Esophagus squamous epithelium (tissue), 5 donors: ENCODE measurements around the gene STAC3. TPM values are rescaled to one million over a fixed set of nuclear protein-coding genes. Genes with fewer than 3 reads are reported as not detected.
A peak's percentile ranks its signal among the peaks of the same experiment; 100 is the strongest.

ENCODE experiments used
- DNase-seq: peaks from one replicate; lab custom pipeline; 2025; lab: John Stamatoyannopoulos, UW
- H3K27ac ChIP-seq, 4 donors: fragments of 200-600 bp; sonication (generic); one replicate each; pipeline ENCODE4 v1.5.1; 2016 to 2019; ENCODE audit warnings: mild to moderate bottlenecking in 1 of 4
- H3K27me3 ChIP-seq, 4 donors: fragments of 200-600 bp; sonication (generic); 1 replicate in 3 of 4; 2 replicates in 1 of 4; pipeline versions ENCODE4 v1.5.1 to v1.6.0; 2017 to 2021; ENCODE audit warnings: antibody characterized with exemption in 1 of 4
- H3K36me3 ChIP-seq, 3 donors: fragments of 200-600 bp; sonication (generic); one replicate each; pipeline ENCODE4 v1.5.1; 2016 to 2019
- H3K4me1 ChIP-seq, 3 donors: fragments of 200-600 bp; sonication (generic); one replicate each; pipeline ENCODE4 v1.5.1; 2017 to 2019
- H3K4me3 ChIP-seq, 4 donors: fragments of 200-600 bp; sonication (generic); 1 replicate in 3 of 4; 2 replicates in 1 of 4; pipeline ENCODE4 v1.5.1; 2016 to 2019; ENCODE audit warnings: mild to moderate bottlenecking in 2 of 4, moderate library complexity in 1 of 4
- H3K9me3 ChIP-seq, 3 donors: fragments of 200-600 bp; sonication (generic); one replicate each; pipeline ENCODE4 v1.5.1; 2016 to 2019
- POLR2A ChIP-seq, 4 donors: fragments of 450-650 bp; IDR thresholded peaks; one replicate each; pipeline ENCODE4 v1.6.1; 2017; ENCODE audit warnings: antibody characterized with exemption in 4 of 4, mild to moderate bottlenecking in 4 of 4, moderate library complexity in 3 of 4
- WGBS, 2 donors: methylation state at CpG; one replicate each; pipeline ENCODE4 v1.1.5; 2018; 5-methylcytosine and 5-hydroxymethylcytosine counted together
- intact Hi-C: fragments of 100-400 bp; cut with DNase I; formaldehyde crosslinking; loops from one replicate; pipeline ENCODE4 v1.15.0; 2022
- total RNA-seq, 4 donors: library from RNA; depleted of rRNA; stranded (reverse); fragments of >200 nt; gene quantifications; one replicate each; pipeline ENCODE4 v1.1.0, GENCODE V29; 2016
- TF ChIP-seq, protein P1 (sequence below), 6 experiments: fragments of 450-650 bp in 4 of 6; fragments of 200-600 bp in 2 of 6; sonication (generic) in 2 of 6; IDR thresholded peaks; one replicate each; pipeline ENCODE4 v1.5.1; 2016 to 2019; ENCODE audit warnings: antibody characterized with exemption in 6 of 6, mild to moderate bottlenecking in 4 of 6, moderate library complexity in 4 of 6
- donor health status: DM: yes; HTN: yes; CAD: no.

STAC3 gene
- total RNA-seq, 4 donors from 2014 or later, result 0.29 to 0.95 (median 0.47) TPM

DNA sequence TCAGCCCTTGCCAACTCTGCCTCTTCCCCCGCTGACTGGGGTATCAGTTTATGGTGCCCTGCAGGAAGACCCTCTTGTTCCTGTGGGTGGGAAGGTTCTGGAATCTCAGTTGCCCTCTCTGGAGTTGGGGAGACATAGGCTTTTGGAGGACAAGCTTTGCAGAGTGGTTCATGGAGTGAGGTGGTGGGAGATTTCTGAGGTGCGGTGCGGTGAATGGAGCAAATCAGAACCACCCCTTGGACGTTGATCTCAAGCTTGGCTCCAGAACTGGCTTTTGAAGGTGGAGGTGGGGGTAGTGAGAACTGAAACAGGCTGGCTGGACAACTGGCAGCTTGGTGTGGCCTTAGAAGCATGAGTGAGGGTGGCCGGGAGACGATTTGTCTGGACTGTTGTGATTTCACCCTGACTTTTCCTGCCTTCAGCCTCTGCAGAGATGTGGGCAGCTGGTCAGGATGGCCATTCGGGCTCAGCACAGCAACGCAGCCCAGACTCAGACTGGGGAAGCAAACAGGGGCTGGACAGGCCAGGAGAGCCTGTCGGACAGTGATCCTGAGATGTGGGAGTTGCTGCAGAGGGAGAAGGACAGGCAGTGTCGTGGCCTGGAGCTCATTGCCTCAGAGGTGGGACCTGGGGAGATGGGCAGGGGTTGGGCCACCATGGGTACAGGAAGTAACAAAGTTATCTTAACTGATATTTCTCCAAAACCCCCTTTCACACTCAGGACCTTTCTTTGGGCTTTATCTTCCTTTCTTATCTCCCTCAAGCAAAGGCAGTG is 20.4 kb downstream of the STAC3 start:
- 48 to 84% methylated on average over 4 to 9 of the region's 10 CpGs for WGBS, 2 donors

DNA sequence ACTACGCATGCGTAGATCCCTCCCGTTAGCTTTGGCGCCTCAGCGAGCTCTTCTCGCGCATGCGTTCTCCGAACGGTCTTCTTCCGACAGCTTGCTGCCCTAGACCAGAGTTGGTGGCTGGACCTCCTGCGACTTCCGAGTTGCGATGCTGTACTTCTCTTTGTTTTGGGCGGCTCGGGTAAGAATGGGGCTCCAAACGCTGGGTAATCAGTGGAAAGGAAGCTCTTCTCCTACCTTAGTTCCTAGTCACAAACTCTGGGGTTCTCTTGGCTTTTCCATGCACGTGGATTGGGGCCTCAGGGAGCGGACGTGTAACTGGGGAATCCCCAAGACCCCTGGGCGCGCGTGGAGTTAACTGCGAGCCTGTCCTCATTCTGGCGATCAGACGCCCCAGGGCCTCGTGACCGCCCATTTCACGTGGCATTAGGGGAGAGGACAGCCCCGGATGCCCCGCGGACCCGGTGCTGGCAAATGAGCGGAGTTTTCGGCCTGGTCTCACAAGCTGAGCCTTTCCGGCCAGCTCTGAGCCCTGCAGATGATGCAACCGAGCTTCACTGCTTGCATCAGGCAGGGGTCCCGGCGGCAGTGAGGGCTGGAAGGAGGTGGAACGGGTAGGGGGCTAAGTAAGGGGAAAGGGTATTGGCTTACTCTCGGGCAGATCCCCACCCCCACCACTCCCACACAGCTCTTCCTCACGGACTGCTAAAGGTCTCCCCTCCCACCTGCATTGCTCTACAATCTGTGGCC is 21.2 kb downstream of the STAC3 start, which contains the start of gene SHMT2:
TSS of gene SHMT2 (plus strand) at position 78 of the 747 bp plus-strand sequence. CDS start at position 146, 68 bp downstream.
- DNase-seq, result no peak
- Histone ChIP-seq H3K27me3 (peaks cover 0 to 25% (median 4%) of the 10 kb centered on the region in 4 donors), H3K36me3 (peaks cover 15 to 42% (median 31%) of the 10 kb centered on the region in 3 donors), H3K4me1 (peaks cover 24 to 91% (median 31%) of the 10 kb centered on the region in 3 donors), H3K27ac (peak within 1 kb of the TSS; percentile 74 to 85 (median 78)), H3K9me3 (no peaks in the 10 kb centered on the region), H3K4me3 (peak within 1 kb of the TSS; percentile 67 to 84 (median 70))
- intact Hi-C loops, result no loop called here
- 0% methylated on average over 24 to 28 of the region's 42 CpGs for WGBS, 2 donors
- TF ChIP-seq, protein P1, sequence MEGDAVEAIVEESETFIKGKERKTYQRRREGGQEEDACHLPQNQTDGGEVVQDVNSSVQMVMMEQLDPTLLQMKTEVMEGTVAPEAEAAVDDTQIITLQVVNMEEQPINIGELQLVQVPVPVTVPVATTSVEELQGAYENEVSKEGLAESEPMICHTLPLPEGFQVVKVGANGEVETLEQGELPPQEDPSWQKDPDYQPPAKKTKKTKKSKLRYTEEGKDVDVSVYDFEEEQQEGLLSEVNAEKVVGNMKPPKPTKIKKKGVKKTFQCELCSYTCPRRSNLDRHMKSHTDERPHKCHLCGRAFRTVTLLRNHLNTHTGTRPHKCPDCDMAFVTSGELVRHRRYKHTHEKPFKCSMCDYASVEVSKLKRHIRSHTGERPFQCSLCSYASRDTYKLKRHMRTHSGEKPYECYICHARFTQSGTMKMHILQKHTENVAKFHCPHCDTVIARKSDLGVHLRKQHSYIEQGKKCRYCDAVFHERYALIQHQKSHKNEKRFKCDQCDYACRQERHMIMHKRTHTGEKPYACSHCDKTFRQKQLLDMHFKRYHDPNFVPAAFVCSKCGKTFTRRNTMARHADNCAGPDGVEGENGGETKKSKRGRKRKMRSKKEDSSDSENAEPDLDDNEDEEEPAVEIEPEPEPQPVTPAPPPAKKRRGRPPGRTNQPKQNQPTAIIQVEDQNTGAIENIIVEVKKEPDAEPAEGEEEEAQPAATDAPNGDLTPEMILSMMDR (IDR thresholded peaks at IDR 0.05), result peak in 2 of 6 experiments; percentile 31 to 59
- TF ChIP-seq POLR2A (IDR thresholded peaks at IDR 0.05), result peak in 2 of 4 donors; percentile 36 to 41

More for the DNA sequence above, 20.4 kb downstream of the STAC3 start:
- Histone ChIP-seq H3K27ac (peak overlapping the region; percentile 74 to 85 (median 78)), H3K4me3 (peak overlapping the region; percentile 67 to 84 (median 70)), H3K27me3 (peaks cover 0 to 24% (median 4%) of the 10 kb centered on the region in 4 donors), H3K4me1 (peaks cover 25 to 91% (median 33%) of the 10 kb centered on the region in 3 donors), H3K36me3 (peaks cover 15 to 43% (median 31%) of the 10 kb centered on the region in 3 donors), H3K9me3 (no peaks in the 10 kb centered on the region)
- TF ChIP-seq, protein P1 (IDR thresholded peaks at IDR 0.05), result no peak
- no peak for TF ChIP-seq POLR2A (IDR thresholded peaks at IDR 0.05)
- intact Hi-C loops, result no loop called here
- DNase-seq, result no peak

DNA sequence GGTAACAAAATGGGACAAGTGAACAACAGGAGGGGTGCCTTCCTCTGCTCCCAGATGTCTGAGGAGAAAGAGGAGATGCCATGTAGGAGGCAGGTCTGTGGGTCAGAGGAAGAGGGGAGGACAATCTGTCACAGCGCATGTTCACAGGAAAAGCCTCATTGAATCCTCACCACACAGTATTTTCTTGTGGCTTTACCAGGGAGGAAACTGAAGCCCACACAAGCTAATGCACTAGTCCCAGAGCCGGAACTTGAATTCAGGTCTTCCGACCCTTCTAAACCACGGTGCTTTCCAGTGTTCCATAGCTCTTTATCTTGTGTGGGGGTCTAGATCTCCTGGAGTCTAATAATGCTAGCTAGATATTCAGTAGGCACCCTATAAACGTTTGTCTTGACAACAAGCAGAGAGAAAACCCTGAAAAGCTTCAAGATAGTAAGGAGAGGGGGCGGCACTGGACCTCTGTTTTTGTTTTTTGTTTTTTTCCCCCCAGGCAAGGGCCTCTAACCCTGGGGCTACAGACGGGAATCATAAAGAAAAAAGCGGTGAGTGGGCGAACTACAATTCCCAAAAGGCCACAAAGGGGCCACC is 21.8 kb downstream of the STAC3 start:
- peak overlapping the region in 3 of 4 donors; percentile 77 to 85 (median 78) for H3K27ac ChIP-seq
- peak overlapping the region; percentile 67 to 84 (median 70) for H3K4me3 ChIP-seq
- H3K27me3 ChIP-seq, result peaks cover 0 to 31% (median 7%) of the 10 kb centered on the region in 4 donors
- H3K4me1 ChIP-seq, result peaks cover 27 to 88% (median 28%) of the 10 kb centered on the region in 3 donors
- TF ChIP-seq, protein P1 (IDR thresholded peaks at IDR 0.05), result peak in 4 of 6 experiments; percentile 25 to 40 (median 30)
- TF ChIP-seq POLR2A (IDR thresholded peaks at IDR 0.05), result no peak
- peaks cover 15 to 35% (median 27%) of the 10 kb centered on the region in 3 donors for H3K36me3 ChIP-seq
- intact Hi-C loops, result no loop called here
- 8 to 12% methylated on average over 9 of the region's 9 CpGs for WGBS, 2 donors
- H3K9me3 ChIP-seq, result no peaks in the 10 kb centered on the region
- no peak for DNase-seq

DNA sequence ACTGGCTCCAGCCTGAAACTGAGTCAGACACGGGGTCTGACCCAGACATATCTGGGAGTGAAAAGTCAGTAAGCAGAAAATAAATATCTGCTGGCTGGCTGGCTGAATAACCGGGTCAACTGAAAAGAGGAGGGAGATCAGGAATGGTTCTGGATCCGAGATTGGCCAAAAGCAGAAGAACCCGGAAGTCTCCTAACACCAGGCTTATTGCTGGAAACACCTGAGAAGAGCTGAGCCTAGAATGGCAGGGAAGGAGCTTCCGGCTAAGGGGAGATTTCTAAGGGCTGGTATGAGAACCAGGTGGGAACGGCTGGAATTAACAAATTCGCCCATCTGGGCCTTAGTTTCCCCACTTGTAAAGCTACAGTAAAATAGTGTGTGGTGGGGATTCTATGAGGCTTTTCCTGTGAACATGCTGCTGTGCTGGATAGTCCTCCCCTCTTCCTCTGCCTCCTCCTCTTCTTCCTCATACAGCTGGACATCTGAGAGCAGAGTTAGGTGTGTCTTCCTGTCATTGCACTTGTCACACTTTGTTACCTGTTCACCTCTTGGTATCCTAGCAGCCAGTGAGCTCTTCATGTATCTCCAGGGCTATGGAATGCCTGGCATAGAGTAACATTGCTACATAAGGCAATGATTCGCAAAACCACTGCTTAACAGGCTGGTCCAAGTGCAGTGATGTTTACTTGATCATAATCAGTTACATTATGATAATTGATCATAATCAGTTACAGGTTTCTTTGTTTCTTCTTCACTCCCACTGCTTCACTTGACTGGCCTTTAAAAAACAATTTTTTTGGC is 23.5 kb downstream of the STAC3 start:
- Histone ChIP-seq H3K9me3 (no peaks in the 10 kb centered on the region), H3K4me3 (no peak overlapping the region), H3K4me1 (peaks cover 27 to 72% (median 28%) of the 10 kb centered on the region in 3 donors), H3K36me3 (peaks cover 10 to 19% (median 11%) of the 10 kb centered on the region in 3 donors), H3K27ac (no peak overlapping the region), H3K27me3 (peaks cover 0 to 48% (median 11%) of the 10 kb centered on the region in 4 donors)
- no peak for DNase-seq
- WGBS, 2 donors, result 62 to 84% methylated on average over 6 to 7 of the region's 8 CpGs
- TF ChIP-seq POLR2A (IDR thresholded peaks at IDR 0.05), result no peak
- TF ChIP-seq, protein P1 (IDR thresholded peaks at IDR 0.05), result no peak
- intact Hi-C loops, result no loop called here
